ENCODE data around the gene STXBP1.

Gene STXBP1

DNA sequence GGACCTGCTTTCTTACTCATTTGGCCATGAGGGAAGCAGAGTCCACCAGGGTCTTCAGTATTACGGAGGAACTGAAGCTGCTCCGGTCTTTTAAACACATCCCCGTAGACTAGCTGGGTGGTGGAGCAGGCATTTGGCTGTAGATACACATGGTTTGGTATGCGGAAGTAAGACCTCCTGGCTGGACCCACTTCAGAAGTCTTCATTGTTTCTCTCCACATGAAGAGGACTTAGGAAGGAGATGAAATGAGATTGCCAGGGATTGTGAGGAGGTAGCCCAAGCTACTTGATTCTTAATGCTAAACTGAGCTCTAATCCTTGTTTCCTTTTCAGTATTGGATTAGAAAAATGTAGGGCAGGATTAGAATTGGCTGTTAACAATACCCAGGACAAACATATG lies 32.9 kb downstream of the STXBP1 start:
- Histone ChIP-seq H3K4me1 (ENCODE audit: control insufficient read depth, low read length) (no peaks in the 10 kb centered on the region), H3K27me3 (ENCODE audit: control insufficient read depth, low read length) (0 out of 2 replicates have a peak, but pooled peaks cover 2% of the 10 kb centered on the region), H3K36me3 (ENCODE audit: control insufficient read depth, low read length) (no peaks in the 10 kb centered on the region), H3F3A (ENCODE audit: control insufficient read depth, insufficient read depth) (no peaks in the 10 kb centered on the region), H4K20me1 (ENCODE audit: control insufficient read depth, insufficient read depth, low read depth, low read length) (no peaks in the 10 kb centered on the region), H3K9me2 (replicated peaks; ENCODE audit: control insufficient read depth, low read length) (no peaks in the 10 kb centered on the region), H3K27ac (ENCODE audit: low read depth, low read length) (no peak overlapping the region), H3K9me3 (ENCODE audit: control insufficient read depth, insufficient read depth, low read length) (no peaks in the 10 kb centered on the region), H3K79me2 (ENCODE audit: control insufficient read depth, low read length) (no peaks in the 10 kb centered on the region), H3K4me3 (ENCODE audit: low read length) (no peak overlapping the region), H3K4me2 (ENCODE audit: low read length) (no peak overlapping the region)
- no peak for TF ChIP-seq EZH2phosphoT487 (IDR thresholded peaks at IDR 0.05; ENCODE audit: borderline replicate concordance, low read length)
- TF ChIP-seq CTCF (IDR thresholded peaks at IDR 0.05; ENCODE audit: low read depth, low read length, poor library complexity, severe bottlenecking), result no peak

- no peaks in the 10 kb centered on the region for H3K36me3 ChIP-seq (ENCODE audit: control insufficient read depth, low read length)
- no peaks in the 10 kb centered on the region for H3K9me3 ChIP-seq (ENCODE audit: control insufficient read depth, insufficient read depth, low read length)
- H4K20me1 ChIP-seq (ENCODE audit: control insufficient read depth, insufficient read depth, low read depth, low read length), result no peaks in the 10 kb centered on the region
- H3K27me3 ChIP-seq (ENCODE audit: control insufficient read depth, low read length), result no peaks in the 10 kb centered on the region
- no peak overlapping the region for H3K4me2 ChIP-seq (ENCODE audit: low read length)
- H3K4me3 ChIP-seq (ENCODE audit: low read length), result no peak overlapping the region
- H3K27ac ChIP-seq (ENCODE audit: low read depth, low read length), result no peak overlapping the region
- H3K9me2 ChIP-seq (replicated peaks; ENCODE audit: control insufficient read depth, low read length), result no peaks in the 10 kb centered on the region
- 0 out of 2 replicates have a peak, but pooled peaks cover 4% of the 10 kb centered on the region for H3K4me1 ChIP-seq (ENCODE audit: control insufficient read depth, low read length)
- H3K79me2 ChIP-seq (ENCODE audit: control insufficient read depth, low read length), result no peaks in the 10 kb centered on the region
- TF ChIP-seq CTCF (IDR thresholded peaks at IDR 0.05; ENCODE audit: low read depth, low read length, poor library complexity, severe bottlenecking), result no peak
- TF ChIP-seq EZH2phosphoT487 (IDR thresholded peaks at IDR 0.05; ENCODE audit: borderline replicate concordance, low read length), result no peak
- H3F3A ChIP-seq (ENCODE audit: control insufficient read depth, insufficient read depth), result no peaks in the 10 kb centered on the region
Measured at GRCh38 chr9:127647451-127647850, 35.4 kb downstream of the STXBP1 start.

DNA sequence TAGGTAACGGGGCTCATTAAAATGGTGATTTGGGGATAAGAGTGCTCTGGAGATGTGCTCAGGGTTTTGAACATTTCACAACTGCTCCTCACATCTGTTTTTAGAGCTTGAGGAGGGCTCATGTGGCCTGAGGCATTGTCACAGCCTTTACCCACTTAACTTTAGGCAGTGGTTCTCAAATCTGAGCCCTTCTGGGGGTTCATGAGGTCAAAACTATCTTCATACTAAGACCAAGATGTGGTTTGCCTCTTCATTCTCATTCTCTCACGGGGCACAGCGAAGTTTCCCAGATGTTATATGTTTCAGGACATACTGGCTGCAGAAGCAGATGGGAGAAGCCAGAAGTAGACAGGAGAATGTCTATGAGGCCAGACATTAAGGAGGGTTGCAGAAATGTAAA lies 38.4 kb downstream of the STXBP1 start:
- Histone ChIP-seq H3K9me2 (replicated peaks; ENCODE audit: control insufficient read depth, low read length) (no peaks in the 10 kb centered on the region), H3K79me2 (ENCODE audit: control insufficient read depth, low read length) (no peaks in the 10 kb centered on the region), H4K20me1 (ENCODE audit: control insufficient read depth, insufficient read depth, low read depth, low read length) (no peaks in the 10 kb centered on the region), H3K27me3 (ENCODE audit: control insufficient read depth, low read length) (no peaks in the 10 kb centered on the region), H3K4me3 (ENCODE audit: low read length) (no peak overlapping the region), H3K4me2 (ENCODE audit: low read length) (no peak overlapping the region), H3K36me3 (ENCODE audit: control insufficient read depth, low read length) (no peaks in the 10 kb centered on the region), H3K9me3 (ENCODE audit: control insufficient read depth, insufficient read depth, low read length) (no peaks in the 10 kb centered on the region), H3K4me1 (ENCODE audit: control insufficient read depth, low read length) (0 out of 2 replicates have a peak, but pooled peaks cover 4% of the 10 kb centered on the region), H3F3A (ENCODE audit: control insufficient read depth, insufficient read depth) (no peaks in the 10 kb centered on the region), H3K27ac (ENCODE audit: low read depth, low read length) (no peak overlapping the region)
- TF ChIP-seq CTCF (IDR thresholded peaks at IDR 0.05; ENCODE audit: low read depth, low read length, poor library complexity, severe bottlenecking), result no peak
- no peak for TF ChIP-seq EZH2phosphoT487 (IDR thresholded peaks at IDR 0.05; ENCODE audit: borderline replicate concordance, low read length)
